Left forelimb (tissue), 1 donor: ENCODE measurements around the gene ARAP1.

Experiments used
- DNase-seq: peaks from one replicate; pipeline ENCODE4 v3.0.0-alpha.2; 2018; ENCODE audit warnings: low spot score

Gene ARAP1

GRCh38 chr11:72723508-72723907 lies 28.7 kb downstream of the ARAP1 start:
- no peak for DNase-seq

- DNase-seq, result peak; percentile 94
Measured at GRCh38 chr11:72722050-72722748, 30.0 kb downstream of the ARAP1 start.

GRCh38 chr11:72721689-72722049 lies 30.5 kb downstream of the ARAP1 start:
- DNase-seq, result no peak

- DNase-seq, result no peak
Measured at GRCh38 chr11:72721276-72721675, 30.9 kb downstream of the ARAP1 start.

GRCh38 chr11:72720784-72721183 lies 31.4 kb downstream of the ARAP1 start:
- DNase-seq, result no peak

GRCh38 chr11:72720047-72720446 lies 32.2 kb downstream of the ARAP1 start:
- no peak for DNase-seq

- DNase-seq, result no peak
Measured at GRCh38 chr11:72719551-72719950, 32.7 kb downstream of the ARAP1 start.

- no peak for DNase-seq
Measured at GRCh38 chr11:72719144-72719543, 33.1 kb downstream of the ARAP1 start.

- no peak for DNase-seq
Measured at GRCh38 chr11:72718101-72718501, 34.1 kb downstream of the ARAP1 start.

- DNase-seq, result no peak
Measured at GRCh38 chr11:72716788-72717435, 35.3 kb downstream of the ARAP1 start.

GRCh38 chr11:72716290-72716689 lies 35.9 kb downstream of the ARAP1 start:
- DNase-seq, result no peak

- DNase-seq, result no peak
Measured at GRCh38 chr11:72712841-72713240, 39.4 kb downstream of the ARAP1 start.

GRCh38 chr11:72712168-72712751 lies 39.9 kb downstream of the ARAP1 start:
- no peak for DNase-seq

GRCh38 chr11:72711141-72711540 lies 41.1 kb downstream of the ARAP1 start:
- no peak for DNase-seq

GRCh38 chr11:72710278-72710677 lies 41.9 kb downstream of the ARAP1 start:
- DNase-seq, result no peak

- no peak for DNase-seq
Measured at GRCh38 chr11:72709478-72710238, 42.5 kb downstream of the ARAP1 start.

GRCh38 chr11:72707032-72707431 lies 45.2 kb downstream of the ARAP1 start:
- DNase-seq, result no peak

- DNase-seq, result no peak
Measured at GRCh38 chr11:72706579-72706978, 45.6 kb downstream of the ARAP1 start.

GRCh38 chr11:72705442-72706365 lies 46.5 kb downstream of the ARAP1 start:
- DNase-seq, result no peak

- no peak for DNase-seq
Measured at GRCh38 chr11:72704783-72705265, 47.4 kb downstream of the ARAP1 start.

- no peak for DNase-seq
Measured at GRCh38 chr11:72704028-72704782, 48.0 kb downstream of the ARAP1 start.
